ENCODE data around the gene HDGF. TPM values are rescaled to one million over a fixed set of nuclear protein-coding genes. Genes with fewer than 3 reads are reported as not detected.

HDGF gene
- total and polyA plus RNA-seq, 9 of the 15 experiments (the other 6 are each of a cell fraction or from before 2014, with no cell fraction given): 38.8 to 601 (median 400) TPM

DNA sequence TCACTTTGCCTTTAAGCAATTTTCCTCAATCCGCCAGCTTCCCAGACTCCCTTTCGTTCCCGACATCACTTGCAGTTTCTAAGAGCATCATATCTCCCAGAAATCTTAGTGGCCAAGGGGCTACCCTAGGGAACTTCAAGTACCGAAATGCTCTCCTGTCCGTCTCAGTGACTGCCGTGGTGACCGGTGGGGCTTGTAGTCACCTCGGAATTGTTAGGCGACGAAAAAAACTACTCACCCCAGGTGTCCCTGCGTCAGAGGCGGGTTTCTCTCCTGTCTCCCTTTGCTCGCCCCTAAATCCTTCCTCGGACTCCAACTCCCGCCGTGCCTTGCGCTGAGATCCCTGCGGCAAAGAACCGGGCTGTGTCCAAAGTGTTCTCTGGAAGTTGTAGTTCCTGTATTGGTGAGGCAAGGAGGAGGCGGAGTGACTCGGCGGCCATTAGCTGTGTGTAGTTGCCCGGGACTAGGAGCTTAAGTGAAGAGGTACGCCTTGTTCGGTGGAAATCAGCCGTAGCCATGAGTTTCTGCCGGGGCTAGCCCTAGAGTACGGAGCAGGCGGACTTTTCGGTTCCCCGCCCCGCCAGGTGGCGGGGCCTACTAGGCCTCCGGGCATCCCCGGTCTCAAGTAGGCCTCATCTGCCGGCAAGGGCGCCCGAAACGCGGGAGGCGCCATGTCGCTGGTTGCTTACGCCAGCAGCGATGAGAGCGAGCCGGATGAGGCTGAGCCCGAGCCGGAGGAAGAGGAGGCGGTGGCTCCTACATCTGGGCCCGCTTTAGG, 15.8 kb upstream of the HDGF start, which contains the start of gene PRCC (continued):
- TF ChIP-seq, protein P1, sequence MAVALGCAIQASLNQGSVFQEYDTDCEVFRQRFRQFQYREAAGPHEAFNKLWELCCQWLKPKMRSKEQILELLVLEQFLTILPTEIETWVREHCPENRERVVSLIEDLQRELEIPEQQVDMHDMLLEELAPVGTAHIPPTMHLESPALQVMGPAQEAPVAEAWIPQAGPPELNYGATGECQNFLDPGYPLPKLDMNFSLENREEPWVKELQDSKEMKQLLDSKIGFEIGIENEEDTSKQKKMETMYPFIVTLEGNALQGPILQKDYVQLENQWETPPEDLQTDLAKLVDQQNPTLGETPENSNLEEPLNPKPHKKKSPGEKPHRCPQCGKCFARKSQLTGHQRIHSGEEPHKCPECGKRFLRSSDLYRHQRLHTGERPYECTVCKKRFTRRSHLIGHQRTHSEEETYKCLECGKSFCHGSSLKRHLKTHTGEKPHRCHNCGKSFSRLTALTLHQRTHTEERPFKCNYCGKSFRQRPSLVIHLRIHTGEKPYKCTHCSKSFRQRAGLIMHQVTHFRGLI (CRISPR knock-in tag; IDR thresholded peaks at IDR 0.05): no peak
- TF ChIP-seq XRCC5 (IDR thresholded peaks at IDR 0.05; ENCODE audit: low read depth, low read length) (no peak; the same call in 1 of the 2 replicates), CSDE1 (IDR thresholded peaks at IDR 0.05) (no peak), MEIS2 (IDR thresholded peaks at IDR 0.05; ENCODE audit: partially characterized antibody) (peak; percentile 76), PHF20 (IDR thresholded peaks at IDR 0.05; ENCODE audit: partially characterized antibody) (peak; percentile 94), HOXB6 (CRISPR knock-in tag; IDR thresholded peaks at IDR 0.05; ENCODE audit: borderline replicate concordance) (no peak)
- TF ChIP-seq, protein P2, sequence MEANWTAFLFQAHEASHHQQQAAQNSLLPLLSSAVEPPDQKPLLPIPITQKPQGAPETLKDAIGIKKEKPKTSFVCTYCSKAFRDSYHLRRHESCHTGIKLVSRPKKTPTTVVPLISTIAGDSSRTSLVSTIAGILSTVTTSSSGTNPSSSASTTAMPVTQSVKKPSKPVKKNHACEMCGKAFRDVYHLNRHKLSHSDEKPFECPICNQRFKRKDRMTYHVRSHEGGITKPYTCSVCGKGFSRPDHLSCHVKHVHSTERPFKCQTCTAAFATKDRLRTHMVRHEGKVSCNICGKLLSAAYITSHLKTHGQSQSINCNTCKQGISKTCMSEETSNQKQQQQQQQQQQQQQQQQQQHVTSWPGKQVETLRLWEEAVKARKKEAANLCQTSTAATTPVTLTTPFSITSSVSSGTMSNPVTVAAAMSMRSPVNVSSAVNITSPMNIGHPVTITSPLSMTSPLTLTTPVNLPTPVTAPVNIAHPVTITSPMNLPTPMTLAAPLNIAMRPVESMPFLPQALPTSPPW (CRISPR knock-in tag; IDR thresholded peaks at IDR 0.05): peak; percentile 80
- TF ChIP-seq, protein P3, sequence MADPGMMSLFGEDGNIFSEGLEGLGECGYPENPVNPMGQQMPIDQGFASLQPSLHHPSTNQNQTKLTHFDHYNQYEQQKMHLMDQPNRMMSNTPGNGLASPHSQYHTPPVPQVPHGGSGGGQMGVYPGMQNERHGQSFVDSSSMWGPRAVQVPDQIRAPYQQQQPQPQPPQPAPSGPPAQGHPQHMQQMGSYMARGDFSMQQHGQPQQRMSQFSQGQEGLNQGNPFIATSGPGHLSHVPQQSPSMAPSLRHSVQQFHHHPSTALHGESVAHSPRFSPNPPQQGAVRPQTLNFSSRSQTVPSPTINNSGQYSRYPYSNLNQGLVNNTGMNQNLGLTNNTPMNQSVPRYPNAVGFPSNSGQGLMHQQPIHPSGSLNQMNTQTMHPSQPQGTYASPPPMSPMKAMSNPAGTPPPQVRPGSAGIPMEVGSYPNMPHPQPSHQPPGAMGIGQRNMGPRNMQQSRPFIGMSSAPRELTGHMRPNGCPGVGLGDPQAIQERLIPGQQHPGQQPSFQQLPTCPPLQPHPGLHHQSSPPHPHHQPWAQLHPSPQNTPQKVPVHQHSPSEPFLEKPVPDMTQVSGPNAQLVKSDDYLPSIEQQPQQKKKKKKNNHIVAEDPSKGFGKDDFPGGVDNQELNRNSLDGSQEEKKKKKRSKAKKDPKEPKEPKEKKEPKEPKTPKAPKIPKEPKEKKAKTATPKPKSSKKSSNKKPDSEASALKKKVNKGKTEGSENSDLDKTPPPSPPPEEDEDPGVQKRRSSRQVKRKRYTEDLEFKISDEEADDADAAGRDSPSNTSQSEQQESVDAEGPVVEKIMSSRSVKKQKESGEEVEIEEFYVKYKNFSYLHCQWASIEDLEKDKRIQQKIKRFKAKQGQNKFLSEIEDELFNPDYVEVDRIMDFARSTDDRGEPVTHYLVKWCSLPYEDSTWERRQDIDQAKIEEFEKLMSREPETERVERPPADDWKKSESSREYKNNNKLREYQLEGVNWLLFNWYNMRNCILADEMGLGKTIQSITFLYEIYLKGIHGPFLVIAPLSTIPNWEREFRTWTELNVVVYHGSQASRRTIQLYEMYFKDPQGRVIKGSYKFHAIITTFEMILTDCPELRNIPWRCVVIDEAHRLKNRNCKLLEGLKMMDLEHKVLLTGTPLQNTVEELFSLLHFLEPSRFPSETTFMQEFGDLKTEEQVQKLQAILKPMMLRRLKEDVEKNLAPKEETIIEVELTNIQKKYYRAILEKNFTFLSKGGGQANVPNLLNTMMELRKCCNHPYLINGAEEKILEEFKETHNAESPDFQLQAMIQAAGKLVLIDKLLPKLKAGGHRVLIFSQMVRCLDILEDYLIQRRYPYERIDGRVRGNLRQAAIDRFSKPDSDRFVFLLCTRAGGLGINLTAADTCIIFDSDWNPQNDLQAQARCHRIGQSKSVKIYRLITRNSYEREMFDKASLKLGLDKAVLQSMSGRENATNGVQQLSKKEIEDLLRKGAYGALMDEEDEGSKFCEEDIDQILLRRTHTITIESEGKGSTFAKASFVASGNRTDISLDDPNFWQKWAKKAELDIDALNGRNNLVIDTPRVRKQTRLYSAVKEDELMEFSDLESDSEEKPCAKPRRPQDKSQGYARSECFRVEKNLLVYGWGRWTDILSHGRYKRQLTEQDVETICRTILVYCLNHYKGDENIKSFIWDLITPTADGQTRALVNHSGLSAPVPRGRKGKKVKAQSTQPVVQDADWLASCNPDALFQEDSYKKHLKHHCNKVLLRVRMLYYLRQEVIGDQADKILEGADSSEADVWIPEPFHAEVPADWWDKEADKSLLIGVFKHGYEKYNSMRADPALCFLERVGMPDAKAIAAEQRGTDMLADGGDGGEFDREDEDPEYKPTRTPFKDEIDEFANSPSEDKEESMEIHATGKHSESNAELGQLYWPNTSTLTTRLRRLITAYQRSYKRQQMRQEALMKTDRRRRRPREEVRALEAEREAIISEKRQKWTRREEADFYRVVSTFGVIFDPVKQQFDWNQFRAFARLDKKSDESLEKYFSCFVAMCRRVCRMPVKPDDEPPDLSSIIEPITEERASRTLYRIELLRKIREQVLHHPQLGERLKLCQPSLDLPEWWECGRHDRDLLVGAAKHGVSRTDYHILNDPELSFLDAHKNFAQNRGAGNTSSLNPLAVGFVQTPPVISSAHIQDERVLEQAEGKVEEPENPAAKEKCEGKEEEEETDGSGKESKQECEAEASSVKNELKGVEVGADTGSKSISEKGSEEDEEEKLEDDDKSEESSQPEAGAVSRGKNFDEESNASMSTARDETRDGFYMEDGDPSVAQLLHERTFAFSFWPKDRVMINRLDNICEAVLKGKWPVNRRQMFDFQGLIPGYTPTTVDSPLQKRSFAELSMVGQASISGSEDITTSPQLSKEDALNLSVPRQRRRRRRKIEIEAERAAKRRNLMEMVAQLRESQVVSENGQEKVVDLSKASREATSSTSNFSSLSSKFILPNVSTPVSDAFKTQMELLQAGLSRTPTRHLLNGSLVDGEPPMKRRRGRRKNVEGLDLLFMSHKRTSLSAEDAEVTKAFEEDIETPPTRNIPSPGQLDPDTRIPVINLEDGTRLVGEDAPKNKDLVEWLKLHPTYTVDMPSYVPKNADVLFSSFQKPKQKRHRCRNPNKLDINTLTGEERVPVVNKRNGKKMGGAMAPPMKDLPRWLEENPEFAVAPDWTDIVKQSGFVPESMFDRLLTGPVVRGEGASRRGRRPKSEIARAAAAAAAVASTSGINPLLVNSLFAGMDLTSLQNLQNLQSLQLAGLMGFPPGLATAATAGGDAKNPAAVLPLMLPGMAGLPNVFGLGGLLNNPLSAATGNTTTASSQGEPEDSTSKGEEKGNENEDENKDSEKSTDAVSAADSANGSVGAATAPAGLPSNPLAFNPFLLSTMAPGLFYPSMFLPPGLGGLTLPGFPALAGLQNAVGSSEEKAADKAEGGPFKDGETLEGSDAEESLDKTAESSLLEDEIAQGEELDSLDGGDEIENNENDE (IDR thresholded peaks at IDR 0.05; ENCODE audit: low read depth, low read length): no peak
- TF ChIP-seq, protein P4, sequence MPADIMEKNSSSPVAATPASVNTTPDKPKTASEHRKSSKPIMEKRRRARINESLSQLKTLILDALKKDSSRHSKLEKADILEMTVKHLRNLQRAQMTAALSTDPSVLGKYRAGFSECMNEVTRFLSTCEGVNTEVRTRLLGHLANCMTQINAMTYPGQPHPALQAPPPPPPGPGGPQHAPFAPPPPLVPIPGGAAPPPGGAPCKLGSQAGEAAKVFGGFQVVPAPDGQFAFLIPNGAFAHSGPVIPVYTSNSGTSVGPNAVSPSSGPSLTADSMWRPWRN (IDR thresholded peaks at IDR 0.05; ENCODE audit: low read depth): no peak
- TF ChIP-seq, protein P5, sequence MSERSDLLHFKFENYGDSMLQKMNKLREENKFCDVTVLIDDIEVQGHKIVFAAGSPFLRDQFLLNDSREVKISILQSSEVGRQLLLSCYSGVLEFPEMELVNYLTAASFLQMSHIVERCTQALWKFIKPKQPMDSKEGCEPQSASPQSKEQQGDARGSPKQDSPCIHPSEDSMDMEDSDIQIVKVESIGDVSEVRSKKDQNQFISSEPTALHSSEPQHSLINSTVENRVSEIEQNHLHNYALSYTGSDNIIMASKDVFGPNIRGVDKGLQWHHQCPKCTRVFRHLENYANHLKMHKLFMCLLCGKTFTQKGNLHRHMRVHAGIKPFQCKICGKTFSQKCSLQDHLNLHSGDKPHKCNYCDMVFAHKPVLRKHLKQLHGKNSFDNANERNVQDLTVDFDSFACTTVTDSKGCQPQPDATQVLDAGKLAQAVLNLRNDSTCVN (CRISPR knock-in tag; IDR thresholded peaks at IDR 0.05): no peak

Data from K562 (cell line).